HG03066 (cell line): ENCODE data around the gene FUT7.
"Not testable (repeated sequence)": the region's sequence is repeated elsewhere in the genome, so short reads cannot be mapped to it uniquely, and the experiment has no call there.

Experiments used
- ATAC-seq: cut with Tn5 transposase; IDR thresholded peaks from one replicate; pipeline ENCODE4 v1.9.1; 2021; ENCODE audit warnings: low read depth; ENCODE audit not compliant: unreplicated experiment

The FUT7 gene

DNA sequence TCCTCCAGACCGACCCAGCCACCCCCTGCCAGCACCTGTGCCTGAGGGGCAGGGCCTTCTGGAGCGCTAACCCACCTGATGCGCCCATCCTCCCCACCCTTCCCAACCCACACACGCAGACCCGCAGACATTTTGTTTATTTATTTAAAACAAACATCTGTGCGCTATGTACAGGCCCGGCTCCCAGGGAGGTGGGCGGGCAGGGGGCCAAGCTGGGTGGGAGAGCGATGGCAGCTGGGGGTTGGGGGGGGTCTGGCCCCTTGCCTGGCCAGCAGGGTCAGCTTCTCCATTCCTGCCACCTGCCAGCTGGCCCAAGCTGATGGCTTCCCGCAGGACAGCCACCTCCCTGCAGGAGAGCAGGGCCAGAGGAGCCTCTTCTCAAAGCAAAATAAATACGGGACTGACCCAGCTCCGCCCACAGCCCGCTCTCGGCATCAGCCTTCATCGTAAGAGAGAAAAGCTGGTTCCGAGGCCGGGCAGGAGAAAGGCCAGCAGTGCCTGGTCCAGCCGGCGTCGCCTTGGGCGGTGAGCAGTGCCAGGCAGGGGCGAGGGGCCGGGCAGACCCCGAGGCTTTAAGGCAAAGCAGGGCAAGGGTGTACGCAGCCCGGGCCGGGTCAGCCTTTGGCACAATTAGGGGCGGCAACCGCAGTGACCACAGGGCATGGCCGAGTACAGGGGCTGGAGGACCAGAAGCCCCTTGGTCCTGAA is 24.6 kb downstream of the FUT7 start:
- no peak for ATAC-seq

DNA sequence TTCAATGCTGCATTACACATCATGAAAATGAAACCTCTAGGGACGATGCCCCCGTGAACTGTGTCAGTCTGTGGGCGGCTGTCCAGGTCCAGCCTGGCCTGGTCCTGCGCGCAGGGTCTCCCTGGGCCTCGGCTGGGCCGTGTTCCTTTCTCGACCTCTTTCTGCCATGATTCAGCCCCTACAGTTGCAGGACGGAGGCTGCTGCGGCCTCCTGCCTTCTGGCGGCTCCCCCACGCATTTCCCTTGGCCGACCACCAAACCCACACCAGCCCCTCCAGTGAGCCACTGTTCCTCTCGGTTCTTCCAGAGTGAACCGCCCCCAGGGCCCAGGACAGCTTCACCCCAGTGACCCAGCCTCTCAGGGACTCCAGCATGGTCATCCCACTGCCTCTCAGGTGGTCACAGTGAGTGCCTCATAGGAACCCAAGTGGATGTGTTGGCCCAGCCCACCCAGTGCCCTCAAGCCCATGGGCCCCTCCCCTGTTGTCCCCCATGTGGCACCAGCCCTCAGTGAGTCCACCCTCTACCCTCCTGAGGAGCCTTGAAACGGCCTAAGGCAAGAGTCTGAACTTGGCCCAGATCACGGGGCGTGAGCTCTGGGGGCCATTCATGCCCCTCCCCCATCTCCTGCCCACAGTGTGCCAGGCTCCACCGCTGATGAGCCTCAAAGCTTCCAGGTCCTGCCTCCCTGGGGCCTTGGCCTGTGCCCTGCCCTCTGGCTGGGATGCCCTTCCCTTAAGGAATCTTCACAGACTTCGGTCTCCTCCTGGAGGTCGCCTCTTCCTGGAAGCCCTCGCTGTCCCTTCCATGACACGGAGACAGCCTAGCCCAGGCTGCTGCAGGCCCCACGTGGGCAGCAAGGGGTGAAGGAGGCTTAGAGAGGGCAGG is 25.5 kb downstream of the FUT7 start:
- no peak for ATAC-seq

DNA sequence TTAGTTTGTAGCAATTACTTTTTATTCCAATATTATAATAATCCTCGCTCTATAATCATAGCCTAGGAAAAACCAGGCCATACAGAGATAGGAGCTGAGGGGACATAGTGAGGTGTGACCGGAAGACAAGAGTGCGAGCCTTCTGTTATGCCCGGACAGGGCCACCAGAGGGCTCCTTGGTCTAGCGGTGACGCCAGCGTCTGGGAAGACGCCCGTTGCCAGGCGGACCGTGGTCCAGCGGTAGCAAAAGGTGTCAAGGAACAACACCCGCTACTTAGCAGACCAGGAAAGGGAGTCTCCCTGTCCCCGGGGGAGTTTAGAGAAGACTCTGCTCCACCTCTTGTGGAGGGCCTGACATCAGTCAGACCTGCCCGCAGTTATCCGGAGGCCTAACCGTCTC is 27.6 kb downstream of the FUT7 start:
- not testable (repeated sequence) for ATAC-seq

DNA sequence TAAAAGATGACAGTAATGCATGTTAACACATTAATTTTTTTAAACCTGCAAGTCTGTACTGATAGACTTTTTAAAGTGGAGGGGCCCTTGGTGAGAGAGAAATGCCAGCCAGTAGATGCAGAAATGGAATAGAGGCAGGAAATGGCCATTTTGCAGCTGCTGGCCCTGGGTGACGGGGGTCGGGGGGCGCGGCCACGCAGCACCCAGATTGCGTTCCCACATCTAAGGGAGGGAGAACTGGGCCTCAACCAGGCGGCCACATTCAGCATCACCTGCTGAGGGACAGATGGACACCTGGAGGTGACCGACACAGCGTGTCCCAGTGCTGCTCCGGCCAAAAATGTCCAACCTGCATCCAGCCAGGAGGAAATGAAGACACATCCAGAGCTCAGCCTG is 29.2 kb downstream of the FUT7 start:
- ATAC-seq, result no peak

DNA sequence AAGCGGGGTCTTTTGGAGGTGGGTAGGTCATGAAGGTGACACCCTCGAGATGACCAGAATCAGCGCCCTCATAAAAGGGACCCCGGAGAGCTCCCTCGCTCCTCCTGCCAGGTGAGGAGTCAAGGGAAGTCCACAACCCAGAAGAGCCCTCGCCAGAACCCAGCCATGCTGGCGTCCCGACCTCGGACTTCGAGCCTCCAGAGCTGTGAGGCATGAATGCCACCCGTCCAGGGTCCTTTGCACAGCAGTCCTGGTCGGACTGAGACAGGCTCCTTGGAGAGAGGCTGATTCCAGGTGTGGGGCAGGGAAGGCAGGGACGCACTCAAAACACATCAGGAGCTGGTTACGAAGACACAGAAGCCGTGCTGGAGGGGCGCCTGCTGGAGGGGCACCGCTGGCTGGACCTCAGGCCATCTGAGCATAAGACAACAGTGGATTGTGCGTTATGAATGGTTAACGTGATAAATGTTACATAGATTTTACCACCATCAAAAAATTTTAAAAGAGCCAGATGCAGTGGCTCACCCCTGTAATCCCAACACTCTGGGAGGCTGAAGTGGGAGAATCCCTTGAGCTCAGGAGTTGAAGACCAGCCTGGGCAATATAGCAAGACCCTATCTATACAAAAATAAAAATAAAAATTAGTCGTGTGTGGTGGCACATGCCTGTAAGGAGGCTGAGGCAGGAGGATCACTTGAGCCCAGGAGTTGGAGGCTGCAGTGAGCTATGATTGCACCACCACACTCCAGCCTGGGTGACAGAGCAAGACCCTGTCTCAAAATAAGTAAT is 29.8 kb downstream of the FUT7 start:
- no peak for ATAC-seq

DNA sequence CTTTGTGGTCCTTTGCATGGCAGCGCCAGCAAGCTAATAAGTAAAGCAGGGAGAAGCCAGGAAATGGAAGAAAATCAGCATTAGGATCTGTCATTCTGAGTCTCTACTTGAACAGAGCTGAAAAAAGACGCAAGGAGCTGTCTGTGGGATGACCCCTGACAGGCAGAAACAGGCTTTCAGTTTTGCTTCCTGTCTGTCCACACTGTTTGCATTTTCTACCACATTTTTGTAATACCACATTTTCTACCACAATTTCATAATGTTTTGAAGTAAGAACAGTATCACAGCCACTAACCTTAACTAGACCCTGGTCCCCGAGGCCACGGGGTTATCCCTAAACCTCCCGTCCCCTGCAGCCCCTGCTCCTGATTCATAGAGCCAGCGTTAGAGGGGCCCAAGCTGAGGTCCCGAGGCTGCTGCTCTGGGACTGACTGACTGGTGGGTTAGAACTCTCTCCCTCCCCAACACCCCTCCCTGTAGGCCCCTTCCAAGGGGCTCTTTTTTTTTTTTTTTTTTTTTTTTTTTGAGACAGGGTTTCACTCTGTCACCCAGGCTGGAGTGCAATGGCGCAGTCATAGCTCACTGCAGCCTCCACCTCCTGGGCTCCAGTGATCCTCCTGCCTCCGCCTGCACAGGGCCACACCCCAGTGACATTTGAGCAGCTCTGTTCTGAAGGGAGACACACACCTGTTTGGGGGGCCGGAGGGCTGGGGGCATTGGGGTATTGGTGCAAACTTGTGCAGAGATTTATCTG is 31.5 kb downstream of the FUT7 start:
- ATAC-seq, result peak; percentile 80

DNA sequence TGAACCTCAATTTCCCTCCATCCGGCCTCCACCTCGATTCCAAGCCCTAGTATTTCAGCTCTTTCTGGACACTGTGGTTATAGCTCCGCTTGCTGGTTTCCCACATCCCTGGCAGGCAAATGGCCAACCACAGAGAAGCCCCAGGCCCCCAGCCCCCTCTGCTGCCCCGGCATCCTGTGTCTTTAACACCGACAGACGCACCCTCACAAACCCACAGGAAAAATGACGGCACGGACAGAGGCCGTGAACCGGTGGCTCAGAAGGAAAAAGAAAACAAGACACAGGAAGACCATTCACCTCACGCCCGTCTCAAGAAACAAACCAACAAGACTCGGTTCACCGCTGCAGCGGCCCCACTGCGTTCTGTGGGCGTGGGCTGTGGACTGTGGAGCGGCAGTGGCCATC is 34.1 kb downstream of the FUT7 start:
- no peak for ATAC-seq

DNA sequence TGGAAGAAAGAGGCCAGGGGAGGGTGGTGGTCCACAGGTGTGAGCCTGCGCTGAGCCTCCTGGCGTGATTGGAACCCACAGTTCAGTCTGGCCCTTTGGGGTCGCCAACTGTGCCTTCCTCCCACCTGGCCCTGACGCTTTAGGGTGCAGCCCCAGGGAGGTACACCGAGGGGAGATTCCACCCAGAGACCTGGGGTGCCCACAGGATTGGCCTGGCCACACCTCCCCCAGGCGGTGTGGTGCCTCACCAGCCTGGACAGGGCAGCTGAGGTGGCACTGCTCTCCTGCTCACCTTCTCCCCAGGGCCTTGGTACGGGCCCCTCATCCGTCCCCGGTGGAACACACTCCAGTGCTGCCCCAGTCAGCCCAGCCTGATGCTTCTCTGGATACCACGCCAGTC is 34.5 kb downstream of the FUT7 start:
- ATAC-seq, result no peak

DNA sequence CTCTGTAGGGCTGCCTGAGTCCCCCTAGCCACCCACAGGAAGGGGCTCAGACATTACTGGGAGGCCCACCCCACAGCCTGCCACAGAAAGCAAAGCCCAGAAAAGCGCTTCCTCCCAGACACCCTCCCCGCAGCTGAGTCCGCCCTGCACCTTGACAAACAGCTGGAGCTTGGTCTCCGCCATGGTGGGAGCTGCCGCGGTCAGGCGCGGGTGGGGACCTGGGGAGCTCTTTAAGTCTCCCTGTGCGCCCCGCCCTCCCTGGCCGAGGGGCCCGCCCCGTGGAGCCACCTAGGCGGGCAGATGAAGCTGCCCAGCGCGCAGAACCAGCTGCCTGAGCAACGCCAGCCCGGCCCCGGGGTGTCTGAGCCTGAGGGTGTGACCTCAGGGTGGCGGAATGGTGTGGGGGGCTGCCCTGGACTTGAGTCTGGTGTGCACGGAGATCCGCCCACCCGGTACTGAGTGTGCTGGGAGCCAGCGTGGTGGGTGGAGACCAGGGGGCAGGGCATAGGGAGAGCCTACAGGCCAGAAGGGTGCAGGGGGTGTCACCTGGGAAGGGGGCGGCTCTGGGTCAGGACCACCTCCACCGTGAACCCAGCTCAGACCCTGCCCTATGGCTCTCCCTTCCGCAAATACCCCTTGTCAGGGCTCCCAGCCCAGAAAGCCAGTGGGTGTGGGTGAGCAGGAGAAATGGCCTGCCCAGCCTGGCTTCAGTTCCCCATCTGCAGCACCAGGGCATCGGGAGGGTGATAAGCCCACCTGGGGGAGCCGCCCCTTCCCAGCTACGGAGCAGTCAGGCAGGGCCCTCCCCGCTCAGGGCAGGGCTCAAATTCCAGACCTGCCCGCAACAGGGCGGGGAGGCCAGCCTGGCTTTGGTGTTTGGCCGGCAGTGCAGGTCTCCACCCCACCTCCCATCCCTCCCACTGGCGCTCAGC is 35.3 kb downstream of the FUT7 start, which contains the start of gene CLIC3:
Gene CLIC3, minus strand, starts transcription at position 208 of the 932 bp plus-strand sequence. Its CDS starts 25 bp downstream, at position 183.
- ATAC-seq, result no peak

DNA sequence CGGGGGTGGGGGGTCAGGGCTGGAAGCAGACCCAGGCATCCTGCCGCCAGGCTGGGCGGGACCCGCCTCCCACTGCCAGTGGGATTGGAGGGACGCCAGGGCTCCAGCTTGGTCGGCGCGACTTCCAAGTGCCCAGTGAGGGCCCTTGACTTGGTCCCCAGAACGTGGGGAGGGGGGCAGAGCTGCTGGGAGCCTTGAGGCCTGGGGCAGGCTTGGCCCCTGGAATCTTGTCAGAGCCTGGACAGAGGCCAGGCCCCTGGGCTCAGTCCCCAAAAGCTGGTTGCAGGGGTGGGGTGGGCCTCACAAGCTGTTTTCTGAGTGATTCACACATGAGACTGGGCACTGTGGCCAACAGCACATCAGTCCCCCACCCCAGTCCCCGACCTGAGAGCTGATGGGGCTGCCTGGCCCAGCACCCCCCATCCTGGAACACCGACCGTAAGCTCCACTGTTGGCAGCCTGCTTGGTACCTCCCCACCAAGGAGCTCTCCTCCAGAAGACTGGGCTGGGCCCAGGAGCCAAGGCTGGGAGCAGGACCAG is 36.0 kb downstream of the FUT7 start:
- ATAC-seq, result no peak

DNA sequence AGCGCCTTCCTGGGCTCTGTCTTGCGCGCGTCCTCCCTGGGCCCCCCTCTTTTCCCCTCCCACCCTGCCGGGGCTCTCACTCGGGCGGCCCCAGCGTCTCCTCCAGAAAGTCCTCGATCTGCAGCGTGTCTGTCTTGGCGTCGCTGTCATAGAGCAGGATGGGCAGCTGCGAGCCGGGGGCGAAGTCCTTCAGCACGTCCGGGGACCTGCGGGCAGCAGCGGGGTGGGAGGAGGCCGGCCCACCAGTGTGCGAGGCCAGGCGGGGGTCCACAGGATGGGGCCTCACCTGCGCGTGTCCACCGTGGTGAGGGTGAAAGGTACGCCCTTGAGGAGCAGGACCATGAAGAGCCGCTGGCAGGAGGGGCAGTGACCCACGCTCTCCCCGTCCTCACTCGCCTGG is 36.5 kb downstream of the FUT7 start:
- no peak for ATAC-seq

DNA sequence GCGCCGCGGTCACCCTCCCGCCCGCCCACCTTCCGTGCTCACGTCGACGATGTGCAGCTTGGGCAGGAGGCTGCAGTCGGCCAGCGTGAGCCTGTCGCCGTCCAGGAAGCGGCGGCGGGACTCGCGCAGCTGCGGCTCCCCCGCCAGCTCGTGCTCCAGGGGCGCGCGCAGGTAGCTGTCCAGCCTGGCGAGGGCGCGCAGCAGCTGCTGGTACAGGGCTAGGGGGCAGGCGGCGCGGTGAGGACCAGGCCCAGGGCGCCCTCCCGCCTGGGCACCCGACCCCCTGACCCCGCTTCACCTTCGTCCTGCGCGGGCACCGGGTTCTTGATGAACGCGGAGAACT is 37.0 kb downstream of the FUT7 start:
- ATAC-seq, result no peak

DNA sequence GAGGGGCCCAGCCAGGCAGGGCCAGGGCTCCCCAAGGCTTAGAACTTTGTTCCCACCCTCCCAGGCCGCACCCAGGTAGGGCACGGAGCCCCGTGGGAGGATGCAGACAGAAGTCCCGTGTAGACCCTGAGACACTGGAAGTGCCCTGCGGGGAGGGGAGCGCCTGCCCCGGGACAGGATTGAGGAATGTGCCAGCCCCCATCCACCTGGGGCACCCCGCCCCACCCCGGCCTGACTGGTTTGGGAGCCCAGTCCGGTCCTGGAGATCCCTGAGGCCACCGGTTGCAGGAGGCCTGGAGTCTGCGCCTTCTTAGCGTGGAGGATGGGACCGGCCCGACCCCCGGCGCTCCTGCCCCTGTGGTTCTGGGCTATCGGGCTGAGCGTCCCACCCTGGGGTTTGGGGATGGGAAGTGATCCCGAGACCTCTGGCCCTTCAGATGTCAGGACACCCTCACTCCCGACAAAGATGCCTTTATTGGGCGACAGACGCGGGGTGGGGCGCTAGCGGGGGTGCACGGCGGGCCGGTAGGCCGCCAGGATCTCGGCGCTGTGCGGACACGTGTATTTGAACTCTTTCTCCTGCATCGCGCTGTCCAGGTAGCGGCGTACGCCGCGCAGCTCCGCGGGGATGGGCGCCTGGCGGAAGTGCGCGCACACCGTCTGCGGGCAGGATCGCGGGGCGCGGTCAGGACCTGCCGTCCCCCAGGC is 37.6 kb downstream of the FUT7 start:
- no peak for ATAC-seq

DNA sequence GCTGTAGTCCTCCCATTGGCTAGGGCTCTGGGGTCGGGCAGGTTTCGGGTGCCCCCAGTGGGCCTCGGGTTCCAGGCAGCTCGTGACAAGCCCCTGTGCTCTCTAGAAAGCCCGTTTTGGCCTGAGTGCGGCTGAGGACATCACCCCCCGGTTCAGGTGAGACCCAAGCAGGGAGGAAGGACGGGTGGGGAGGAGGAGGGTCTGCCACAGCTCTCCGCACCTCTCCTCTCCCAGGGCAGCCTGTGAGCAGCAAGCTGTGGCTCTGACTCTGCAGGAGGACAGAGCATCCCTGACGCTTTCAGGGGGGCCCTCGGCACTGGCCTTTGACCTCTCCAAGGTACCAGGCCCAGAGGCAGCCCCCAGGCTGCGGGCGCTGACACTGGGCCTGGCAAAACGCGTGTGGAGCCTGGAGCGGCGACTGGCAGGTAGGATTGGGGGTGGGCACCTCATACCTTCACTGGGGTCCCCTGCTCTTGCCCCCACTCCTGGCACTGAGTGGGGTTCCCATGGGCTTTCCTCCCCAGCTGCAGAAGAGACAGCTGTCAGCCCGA is 39.0 kb downstream of the FUT7 start:
- no peak for ATAC-seq

DNA sequence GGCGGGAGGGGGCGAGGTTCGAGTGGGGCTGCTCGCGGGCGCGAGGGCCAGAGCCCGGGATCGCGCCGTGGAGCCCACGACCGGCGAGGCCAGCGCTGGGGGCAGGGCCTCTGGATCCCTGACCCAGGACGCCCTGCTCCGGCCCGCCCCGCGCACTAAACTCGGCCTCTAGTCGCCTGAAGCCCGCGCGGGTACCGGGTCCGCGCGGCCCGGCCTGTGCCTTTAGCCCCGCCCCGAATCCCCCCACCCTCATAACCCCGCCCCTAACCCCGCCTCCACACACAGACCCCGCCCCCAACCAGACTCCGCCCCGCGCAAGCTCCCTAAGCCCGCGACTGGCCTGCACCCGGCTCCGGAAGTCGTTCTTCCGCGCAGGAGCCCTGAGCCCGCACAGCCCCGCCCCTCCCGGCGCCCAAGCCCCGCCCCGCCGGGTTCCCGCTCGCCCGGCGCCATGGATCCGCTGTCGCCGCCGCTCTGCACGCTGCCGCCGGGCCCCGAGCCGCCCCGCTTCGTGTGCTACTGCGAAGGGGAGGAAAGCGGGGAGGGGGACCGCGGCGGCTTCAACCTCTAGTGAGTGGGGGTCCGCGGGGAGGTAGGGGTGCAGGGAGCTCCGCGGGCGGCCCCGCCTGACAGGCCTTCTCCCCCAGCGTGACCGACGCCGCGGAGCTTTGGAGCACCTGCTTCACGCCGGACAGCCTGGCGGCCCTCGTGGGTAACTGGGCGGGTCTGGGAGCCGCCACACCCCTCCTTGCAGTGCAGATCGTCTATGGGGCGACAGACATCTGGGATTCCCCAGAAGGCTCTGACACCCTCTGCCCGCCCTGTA is 39.7 kb downstream of the FUT7 start, which contains the start of gene PAXX:
Gene PAXX, plus strand, starts transcription at position 430 of the 826 bp plus-strand sequence. Its CDS starts 22 bp downstream, at position 452.
- ATAC-seq, result peak; percentile 77

DNA sequence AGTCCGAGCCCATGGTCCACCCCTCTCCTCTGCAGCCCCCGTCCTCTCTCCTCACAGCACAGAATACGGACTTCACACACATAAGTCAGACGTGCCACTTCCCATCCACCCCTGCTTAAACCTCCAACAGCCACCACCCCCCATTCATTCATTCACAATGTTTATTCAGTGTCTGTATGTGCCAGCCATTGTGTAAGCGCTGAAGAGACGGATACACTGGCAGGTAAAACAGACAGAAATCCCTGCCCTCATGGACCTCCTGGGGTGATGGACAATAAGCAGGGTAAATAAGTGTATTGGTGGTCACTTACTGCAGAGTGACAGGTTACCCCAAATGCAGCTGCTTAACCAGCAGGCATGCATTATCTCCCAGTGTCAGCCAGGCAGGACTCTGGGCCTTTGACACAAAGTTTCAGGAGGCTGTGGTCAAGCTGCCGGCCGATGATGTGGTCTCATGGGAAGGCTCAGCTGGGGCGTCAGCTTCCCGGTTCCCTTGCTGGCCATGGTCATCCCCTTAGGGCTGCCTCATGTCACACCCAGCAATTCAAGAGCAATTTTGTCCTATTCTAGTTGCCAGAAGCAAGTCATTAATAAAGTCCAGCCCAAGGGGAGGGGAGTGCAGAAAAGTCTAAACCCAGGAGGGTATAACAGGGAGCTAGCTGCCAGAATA is 41.5 kb downstream of the FUT7 start:
- ATAC-seq, result no peak

DNA sequence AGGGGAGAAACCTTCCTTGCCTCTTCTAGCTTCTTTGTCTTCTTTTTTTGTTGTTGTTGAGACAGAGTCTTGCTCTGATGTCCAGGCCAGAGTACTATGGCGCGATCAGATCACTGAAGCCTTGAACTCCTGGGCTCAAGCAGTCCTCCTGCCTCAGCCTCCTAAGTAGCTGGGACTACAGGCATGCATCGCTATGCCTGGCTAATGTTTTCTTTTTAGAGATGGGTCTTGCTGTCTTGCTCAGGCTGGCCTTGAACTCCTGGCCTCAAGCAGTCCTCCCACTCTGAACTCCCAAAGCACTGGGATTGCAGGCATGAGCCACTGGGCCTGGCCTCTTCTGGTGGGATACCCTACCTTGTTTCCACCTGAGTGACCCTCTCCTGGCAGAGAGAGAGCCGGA is 43.0 kb downstream of the FUT7 start:
- no peak for ATAC-seq
